ENCODE results near the gene WSB1. TPM values are rescaled to one million over a fixed set of nuclear protein-coding genes. Genes with fewer than 3 reads are reported as not detected.
A peak's percentile ranks its signal among the peaks of the same experiment; 100 is the strongest.

The WSB1 gene
- total and polyA plus RNA-seq, 9 of the 15 experiments (the other 6 are each of a cell fraction or from before 2014, with no cell fraction given): 22.8 to 229 (median 81.1) TPM

DNA sequence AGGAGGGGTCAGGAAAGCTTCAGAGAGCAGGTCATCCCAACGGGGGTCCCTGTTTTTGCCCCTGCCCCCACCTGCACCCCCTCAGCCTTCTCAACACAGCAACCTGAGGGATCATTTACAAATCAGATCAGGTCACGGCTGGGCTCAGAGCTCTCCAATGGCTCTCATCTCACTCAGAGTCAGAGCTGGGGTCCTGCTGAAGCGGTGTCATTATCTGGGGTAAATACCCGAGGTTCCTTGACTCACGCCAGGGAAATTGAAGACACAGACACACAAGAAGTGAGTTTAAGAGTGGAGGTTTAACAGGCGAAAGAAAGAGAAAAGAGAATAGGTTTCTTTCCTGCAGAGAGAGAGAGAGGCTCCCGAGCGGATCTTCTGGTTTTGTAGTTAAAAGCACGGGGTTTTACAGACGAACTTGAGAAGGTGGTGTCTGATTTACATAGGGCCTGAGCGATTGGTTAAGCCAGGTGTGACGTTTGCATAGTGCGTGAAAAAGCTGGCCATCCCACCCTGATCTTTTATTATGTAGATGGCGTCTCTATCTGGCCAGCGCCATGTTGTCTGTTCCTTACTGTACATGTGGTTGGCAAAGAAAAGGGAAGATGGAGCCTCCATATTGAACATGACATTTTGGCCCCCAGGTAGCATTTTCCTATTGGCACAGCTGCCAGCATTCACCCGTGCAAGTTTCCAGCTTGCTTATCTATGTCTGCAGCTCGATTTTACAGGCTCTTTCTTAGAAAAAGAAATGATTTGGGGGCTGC, 51.4 kb downstream of the WSB1 start (continued):
- TF ChIP-seq, protein P1, sequence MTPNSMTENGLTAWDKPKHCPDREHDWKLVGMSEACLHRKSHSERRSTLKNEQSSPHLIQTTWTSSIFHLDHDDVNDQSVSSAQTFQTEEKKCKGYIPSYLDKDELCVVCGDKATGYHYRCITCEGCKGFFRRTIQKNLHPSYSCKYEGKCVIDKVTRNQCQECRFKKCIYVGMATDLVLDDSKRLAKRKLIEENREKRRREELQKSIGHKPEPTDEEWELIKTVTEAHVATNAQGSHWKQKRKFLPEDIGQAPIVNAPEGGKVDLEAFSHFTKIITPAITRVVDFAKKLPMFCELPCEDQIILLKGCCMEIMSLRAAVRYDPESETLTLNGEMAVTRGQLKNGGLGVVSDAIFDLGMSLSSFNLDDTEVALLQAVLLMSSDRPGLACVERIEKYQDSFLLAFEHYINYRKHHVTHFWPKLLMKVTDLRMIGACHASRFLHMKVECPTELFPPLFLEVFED (CRISPR knock-in tag; conservative IDR thresholded peaks at IDR 0.05): no peak
- no peak for TF ChIP-seq NR3C1 (CRISPR knock-in tag; IDR thresholded peaks at IDR 0.05)
- no peak for TF ChIP-seq DIDO1 (tag; IDR thresholded peaks at IDR 0.05; ENCODE audit: low read depth)
- no peak for TF ChIP-seq PRPF4 (IDR thresholded peaks at IDR 0.05; ENCODE audit: insufficient read depth, low read depth, low read length, poor library complexity, severe bottlenecking)
- TF ChIP-seq GATAD2A (IDR thresholded peaks at IDR 0.05): no peak
- TF ChIP-seq, protein P2, sequence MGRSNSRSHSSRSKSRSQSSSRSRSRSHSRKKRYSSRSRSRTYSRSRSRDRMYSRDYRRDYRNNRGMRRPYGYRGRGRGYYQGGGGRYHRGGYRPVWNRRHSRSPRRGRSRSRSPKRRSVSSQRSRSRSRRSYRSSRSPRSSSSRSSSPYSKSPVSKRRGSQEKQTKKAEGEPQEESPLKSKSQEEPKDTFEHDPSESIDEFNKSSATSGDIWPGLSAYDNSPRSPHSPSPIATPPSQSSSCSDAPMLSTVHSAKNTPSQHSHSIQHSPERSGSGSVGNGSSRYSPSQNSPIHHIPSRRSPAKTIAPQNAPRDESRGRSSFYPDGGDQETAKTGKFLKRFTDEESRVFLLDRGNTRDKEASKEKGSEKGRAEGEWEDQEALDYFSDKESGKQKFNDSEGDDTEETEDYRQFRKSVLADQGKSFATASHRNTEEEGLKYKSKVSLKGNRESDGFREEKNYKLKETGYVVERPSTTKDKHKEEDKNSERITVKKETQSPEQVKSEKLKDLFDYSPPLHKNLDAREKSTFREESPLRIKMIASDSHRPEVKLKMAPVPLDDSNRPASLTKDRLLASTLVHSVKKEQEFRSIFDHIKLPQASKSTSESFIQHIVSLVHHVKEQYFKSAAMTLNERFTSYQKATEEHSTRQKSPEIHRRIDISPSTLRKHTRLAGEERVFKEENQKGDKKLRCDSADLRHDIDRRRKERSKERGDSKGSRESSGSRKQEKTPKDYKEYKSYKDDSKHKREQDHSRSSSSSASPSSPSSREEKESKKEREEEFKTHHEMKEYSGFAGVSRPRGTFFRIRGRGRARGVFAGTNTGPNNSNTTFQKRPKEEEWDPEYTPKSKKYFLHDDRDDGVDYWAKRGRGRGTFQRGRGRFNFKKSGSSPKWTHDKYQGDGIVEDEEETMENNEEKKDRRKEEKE (IDR thresholded peaks at IDR 0.05; ENCODE audit: borderline replicate concordance in 1 of 2, control insufficient read depth in 1 of 2, low read depth in 2 of 2, low read length in 1 of 2): no peak
- no peak for TF ChIP-seq ZNF76 (CRISPR knock-in tag; IDR thresholded peaks at IDR 0.05; ENCODE audit: borderline replicate concordance)
- TF ChIP-seq ZNF699 (CRISPR knock-in tag; IDR thresholded peaks at IDR 0.05; ENCODE audit: insufficient replicate concordance): no peak
- TF ChIP-seq ASH1L (IDR thresholded peaks at IDR 0.05; ENCODE audit: borderline replicate concordance, low read depth, partially characterized antibody): no peak
- TF ChIP-seq, protein P3, sequence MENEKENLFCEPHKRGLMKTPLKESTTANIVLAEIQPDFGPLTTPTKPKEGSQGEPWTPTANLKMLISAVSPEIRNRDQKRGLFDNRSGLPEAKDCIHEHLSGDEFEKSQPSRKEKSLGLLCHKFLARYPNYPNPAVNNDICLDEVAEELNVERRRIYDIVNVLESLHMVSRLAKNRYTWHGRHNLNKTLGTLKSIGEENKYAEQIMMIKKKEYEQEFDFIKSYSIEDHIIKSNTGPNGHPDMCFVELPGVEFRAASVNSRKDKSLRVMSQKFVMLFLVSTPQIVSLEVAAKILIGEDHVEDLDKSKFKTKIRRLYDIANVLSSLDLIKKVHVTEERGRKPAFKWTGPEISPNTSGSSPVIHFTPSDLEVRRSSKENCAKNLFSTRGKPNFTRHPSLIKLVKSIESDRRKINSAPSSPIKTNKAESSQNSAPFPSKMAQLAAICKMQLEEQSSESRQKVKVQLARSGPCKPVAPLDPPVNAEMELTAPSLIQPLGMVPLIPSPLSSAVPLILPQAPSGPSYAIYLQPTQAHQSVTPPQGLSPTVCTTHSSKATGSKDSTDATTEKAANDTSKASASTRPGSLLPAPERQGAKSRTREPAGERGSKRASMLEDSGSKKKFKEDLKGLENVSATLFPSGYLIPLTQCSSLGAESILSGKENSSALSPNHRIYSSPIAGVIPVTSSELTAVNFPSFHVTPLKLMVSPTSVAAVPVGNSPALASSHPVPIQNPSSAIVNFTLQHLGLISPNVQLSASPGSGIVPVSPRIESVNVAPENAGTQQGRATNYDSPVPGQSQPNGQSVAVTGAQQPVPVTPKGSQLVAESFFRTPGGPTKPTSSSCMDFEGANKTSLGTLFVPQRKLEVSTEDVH (IDR thresholded peaks at IDR 0.05; ENCODE audit: low read depth, partially characterized antibody): peak; percentile 33
- TF ChIP-seq TAF7 (tag; IDR thresholded peaks at IDR 0.05): 0 out of 2 replicates have a peak, but pooled peaks have one; percentile 14
- peak; percentile 67 for TF ChIP-seq ZKSCAN8 (CRISPR knock-in tag; IDR thresholded peaks at IDR 0.05)
- TF ChIP-seq, protein P4, sequence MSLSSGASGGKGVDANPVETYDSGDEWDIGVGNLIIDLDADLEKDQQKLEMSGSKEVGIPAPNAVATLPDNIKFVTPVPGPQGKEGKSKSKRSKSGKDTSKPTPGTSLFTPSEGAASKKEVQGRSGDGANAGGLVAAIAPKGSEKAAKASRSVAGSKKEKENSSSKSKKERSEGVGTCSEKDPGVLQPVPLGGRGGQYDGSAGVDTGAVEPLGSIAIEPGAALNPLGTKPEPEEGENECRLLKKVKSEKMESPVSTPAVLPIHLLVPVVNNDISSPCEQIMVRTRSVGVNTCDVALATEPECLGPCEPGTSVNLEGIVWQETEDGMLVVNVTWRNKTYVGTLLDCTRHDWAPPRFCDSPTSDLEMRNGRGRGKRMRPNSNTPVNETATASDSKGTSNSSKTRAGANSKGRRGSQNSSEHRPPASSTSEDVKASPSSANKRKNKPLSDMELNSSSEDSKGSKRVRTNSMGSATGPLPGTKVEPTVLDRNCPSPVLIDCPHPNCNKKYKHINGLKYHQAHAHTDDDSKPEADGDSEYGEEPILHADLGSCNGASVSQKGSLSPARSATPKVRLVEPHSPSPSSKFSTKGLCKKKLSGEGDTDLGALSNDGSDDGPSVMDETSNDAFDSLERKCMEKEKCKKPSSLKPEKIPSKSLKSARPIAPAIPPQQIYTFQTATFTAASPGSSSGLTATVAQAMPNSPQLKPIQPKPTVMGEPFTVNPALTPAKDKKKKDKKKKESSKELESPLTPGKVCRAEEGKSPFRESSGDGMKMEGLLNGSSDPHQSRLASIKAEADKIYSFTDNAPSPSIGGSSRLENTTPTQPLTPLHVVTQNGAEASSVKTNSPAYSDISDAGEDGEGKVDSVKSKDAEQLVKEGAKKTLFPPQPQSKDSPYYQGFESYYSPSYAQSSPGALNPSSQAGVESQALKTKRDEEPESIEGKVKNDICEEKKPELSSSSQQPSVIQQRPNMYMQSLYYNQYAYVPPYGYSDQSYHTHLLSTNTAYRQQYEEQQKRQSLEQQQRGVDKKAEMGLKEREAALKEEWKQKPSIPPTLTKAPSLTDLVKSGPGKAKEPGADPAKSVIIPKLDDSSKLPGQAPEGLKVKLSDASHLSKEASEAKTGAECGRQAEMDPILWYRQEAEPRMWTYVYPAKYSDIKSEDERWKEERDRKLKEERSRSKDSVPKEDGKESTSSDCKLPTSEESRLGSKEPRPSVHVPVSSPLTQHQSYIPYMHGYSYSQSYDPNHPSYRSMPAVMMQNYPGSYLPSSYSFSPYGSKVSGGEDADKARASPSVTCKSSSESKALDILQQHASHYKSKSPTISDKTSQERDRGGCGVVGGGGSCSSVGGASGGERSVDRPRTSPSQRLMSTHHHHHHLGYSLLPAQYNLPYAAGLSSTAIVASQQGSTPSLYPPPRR (CRISPR knock-in tag; IDR thresholded peaks at IDR 0.05; ENCODE audit: borderline replicate concordance): no peak
- TF ChIP-seq NFYB (IDR thresholded peaks at IDR 0.05; ENCODE audit: extremely low read depth, insufficient read length): peak; percentile 17
